Brain microvascular endothelial cell (primary cell): ENCODE data around the gene HSD17B1.

Experiments
- DNase-seq: peaks from one replicate; pipeline ENCODE4 v3.0.0-alpha.2; 2020
- H3K27ac ChIP-seq: fragments of 250-450 bp; sonication (Bioruptor Pico); 2 replicates; pipeline ENCODE4 v1.5.1; 2020; ENCODE audit warnings: mild to moderate bottlenecking, moderate library complexity
- H3K27me3 ChIP-seq: fragments of 250-450 bp; sonication (Bioruptor Pico); replicated peaks from 2 replicates; pipeline ENCODE4 v1.5.1; 2020; ENCODE audit warnings: mild to moderate bottlenecking
- H3K36me3 ChIP-seq: fragments of 250-450 bp; sonication (Bioruptor Pico); replicated peaks from 2 replicates; pipeline ENCODE4 v1.5.1; 2020; ENCODE audit warnings: mild to moderate bottlenecking
- H3K4me3 ChIP-seq: 2 replicates; pipeline ENCODE4 v1.5.1; 2011; ENCODE audit warnings: low read depth, mild to moderate bottlenecking, control low read depth, low read length, moderate library complexity
- in situ Hi-C: cut with HindIII; loops from 2 replicates; pipeline ENCODE4 v1.10.0; 2017; ENCODE audit warnings: low sequenced_read_pairs, low pct_ligation_motif_present
- TF ChIP-seq, protein P1 (sequence below): IDR thresholded peaks from 2 replicates; pipeline ENCODE4 v1.5.1; 2011; ENCODE audit warnings: low read depth, mild to moderate bottlenecking, moderate library complexity, low read length, control low read depth, inconsistent platforms; ENCODE audit errors: missing control alignments

Gene HSD17B1

DNA sequence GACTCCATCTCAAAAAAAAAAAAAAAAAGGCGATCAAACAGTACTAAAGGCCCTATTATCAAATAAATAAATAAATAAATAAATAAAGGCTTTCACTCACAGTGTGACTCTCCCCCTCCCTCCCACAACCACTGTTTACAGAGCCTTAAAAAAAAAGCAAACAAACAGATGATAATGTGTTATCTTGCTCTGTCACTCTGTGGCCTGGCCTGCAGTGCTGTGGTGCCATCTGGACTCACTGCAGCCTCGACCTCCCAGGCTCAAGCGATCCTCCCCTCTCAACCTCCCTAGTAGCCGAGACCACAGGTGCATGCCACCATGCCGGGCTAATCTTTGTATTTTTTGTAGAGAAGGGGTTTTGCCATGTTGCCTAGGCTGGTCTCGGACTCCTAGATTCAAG lies 24.8 kb upstream of the HSD17B1 start:
- TF ChIP-seq, protein P1, sequence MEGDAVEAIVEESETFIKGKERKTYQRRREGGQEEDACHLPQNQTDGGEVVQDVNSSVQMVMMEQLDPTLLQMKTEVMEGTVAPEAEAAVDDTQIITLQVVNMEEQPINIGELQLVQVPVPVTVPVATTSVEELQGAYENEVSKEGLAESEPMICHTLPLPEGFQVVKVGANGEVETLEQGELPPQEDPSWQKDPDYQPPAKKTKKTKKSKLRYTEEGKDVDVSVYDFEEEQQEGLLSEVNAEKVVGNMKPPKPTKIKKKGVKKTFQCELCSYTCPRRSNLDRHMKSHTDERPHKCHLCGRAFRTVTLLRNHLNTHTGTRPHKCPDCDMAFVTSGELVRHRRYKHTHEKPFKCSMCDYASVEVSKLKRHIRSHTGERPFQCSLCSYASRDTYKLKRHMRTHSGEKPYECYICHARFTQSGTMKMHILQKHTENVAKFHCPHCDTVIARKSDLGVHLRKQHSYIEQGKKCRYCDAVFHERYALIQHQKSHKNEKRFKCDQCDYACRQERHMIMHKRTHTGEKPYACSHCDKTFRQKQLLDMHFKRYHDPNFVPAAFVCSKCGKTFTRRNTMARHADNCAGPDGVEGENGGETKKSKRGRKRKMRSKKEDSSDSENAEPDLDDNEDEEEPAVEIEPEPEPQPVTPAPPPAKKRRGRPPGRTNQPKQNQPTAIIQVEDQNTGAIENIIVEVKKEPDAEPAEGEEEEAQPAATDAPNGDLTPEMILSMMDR, result no peak
- no peaks in the 10 kb centered on the region for H3K36me3 ChIP-seq
- H3K4me3 ChIP-seq, result no peak overlapping the region
- in situ Hi-C loops, result no loop called here
- no peak overlapping the region for H3K27ac ChIP-seq
- H3K27me3 ChIP-seq, result no peaks in the 10 kb centered on the region
- no peak for DNase-seq

DNA sequence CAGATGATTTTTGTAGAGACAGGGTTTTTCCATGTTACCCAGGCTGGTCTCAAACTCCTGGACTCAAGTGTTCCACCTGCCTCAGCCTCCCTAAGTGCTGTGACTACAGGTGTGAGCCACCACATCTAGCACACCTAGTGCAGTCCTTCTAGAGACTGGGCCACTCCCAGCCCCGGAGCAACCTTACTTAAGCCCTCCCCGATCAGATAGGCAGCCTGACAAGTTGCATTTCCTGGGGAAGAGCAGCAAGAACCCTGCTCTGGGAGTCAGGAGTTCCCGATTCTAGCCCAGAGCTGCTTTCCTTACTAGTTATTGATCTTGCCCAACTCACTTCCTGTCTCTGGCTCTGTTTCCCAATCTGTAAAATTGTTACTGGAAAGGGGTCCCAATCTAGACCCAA lies 23.7 kb upstream of the HSD17B1 start:
- no peak overlapping the region for H3K4me3 ChIP-seq
- no peaks in the 10 kb centered on the region for H3K36me3 ChIP-seq
- TF ChIP-seq, protein P1, result no peak
- no peak overlapping the region for H3K27ac ChIP-seq
- in situ Hi-C loops, result no loop called here
- DNase-seq, result no peak
- H3K27me3 ChIP-seq, result no peaks in the 10 kb centered on the region

DNA sequence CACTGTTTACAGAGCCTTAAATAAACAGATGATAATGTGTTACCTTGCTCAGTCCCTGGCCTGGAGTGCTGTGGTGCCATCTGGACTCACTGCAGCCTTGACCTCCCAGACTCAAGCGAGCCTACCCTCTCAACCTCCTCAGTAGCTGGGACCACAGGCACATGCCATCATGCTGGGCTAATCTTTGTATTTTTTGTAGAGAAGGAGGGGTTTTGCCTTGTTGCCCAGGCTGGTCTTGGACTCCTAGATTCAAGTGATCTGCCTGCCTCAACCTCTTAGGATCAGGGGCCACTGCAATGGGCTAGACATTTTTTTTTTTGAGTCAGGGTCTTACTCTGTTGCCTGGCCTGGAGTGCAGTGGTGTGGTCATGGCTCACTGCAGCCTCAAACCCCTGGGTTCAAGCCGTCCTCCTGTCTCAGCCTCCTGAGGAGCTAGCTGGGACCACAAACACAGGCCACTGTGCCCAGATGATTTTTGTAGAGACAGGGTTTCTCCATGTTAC lies 21.7 kb upstream of the HSD17B1 start:
- Histone ChIP-seq H3K4me3 (no peak overlapping the region), H3K36me3 (no peaks in the 10 kb centered on the region), H3K27me3 (no peaks in the 10 kb centered on the region), H3K27ac (no peak overlapping the region)
- no peak for DNase-seq
- TF ChIP-seq, protein P1, result no peak
- in situ Hi-C loops, result no loop called here

DNA sequence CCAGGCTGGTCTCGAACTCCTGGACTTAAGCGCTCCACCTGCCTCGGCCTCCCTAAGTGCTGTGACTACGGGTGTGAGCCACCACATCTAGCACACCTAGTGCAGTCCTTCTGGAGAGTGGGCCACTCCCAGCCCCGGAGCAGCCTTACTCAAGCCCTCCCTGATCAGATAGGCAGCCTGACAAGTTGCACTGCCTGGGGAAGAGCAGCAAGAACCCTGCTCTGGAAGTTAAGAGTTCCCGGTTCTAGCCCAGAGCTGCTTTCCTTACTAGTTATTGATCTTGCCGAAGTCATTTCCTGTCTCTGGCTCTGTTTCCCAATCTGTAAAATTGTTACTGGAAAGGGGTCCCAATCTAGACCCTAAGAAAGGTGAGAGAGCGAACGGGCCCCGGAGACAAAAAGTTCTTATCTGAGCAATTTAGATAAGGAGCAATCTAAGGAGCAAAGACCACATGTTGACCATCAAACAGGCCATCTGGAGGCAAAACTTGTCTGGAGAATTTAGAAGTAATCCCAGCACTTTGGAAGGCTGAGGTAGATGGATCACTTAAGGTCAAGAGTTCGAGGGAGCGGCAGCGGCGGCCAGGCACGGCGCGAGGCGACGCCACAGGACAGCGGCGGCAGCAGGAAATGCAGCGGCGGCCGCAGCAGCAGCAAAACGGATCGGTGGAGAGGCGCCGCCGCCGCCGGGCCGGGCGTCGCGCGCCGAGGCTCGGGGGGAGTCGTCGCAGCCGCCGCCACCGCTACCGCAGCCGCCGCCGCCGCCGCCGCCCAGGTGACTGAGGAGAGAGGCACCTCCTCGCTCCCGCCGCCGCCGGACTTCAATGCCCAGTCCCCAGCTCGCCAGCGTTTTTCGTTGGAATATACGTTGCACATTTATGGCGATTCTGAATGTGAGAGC lies 21.0 kb upstream of the HSD17B1 start:
- Histone ChIP-seq H3K27ac (no peak overlapping the region), H3K4me3 (peak overlapping the region; percentile 56), H3K27me3 (no peaks in the 10 kb centered on the region), H3K36me3 (no peaks in the 10 kb centered on the region)
- in situ Hi-C loops, result no loop called here
- no peak for DNase-seq
- TF ChIP-seq, protein P1, result peak; percentile 48

DNA sequence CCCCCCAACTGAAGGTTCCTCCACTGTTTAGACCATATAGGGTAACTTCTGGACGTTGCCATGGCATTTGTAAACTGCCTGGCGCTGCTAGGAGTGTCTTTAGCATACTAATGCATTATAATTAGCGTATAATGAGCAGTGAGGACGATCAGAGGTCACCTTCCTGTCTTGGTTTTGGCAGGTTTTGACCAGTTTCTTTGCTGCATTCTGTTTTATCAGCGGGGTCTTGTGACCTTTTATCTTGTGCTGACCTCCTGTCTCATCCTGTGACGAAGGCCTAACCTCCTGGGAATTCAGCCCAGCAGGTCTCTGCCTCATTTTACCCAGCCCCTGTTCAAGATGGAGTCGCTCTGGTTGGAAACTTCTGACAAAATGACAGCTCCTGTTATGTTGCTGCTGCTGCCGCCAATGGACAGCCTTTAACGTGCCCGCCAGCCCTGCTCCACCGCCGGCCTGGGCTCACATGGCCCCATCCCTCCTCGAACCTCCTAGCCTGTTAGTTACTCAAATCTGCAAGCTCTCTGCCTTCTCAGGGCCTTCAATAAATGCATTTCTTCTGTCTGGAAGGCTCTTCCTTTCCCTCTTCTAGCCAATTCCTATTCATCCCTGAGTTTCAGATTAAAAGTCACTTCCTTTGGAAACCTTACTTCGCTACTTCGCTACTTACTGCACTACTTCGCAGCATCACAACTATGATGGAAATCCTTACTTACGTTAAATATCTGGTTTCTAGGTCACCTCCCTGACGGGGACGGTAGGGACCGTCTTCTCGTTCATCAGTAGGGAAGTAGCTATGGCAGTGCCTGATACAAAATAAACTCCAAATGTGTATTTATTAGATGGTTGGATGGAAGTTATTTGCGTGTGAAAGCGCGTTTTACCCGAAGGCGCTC lies 17.3 kb upstream of the HSD17B1 start:
- H3K4me3 ChIP-seq, result peak overlapping the region; percentile 71
- H3K27me3 ChIP-seq, result no peaks in the 10 kb centered on the region
- DNase-seq, result no peak
- in situ Hi-C loops, result no loop called here
- TF ChIP-seq, protein P1, result no peak
- no peaks in the 10 kb centered on the region for H3K36me3 ChIP-seq
- peak overlapping the region; percentile 62 for H3K27ac ChIP-seq
